SK-N-MC (cell line): Measurements from ENCODE around the gene SGTA.

Experiments used
- EZH2 ChIP-seq: fragments of 200-600 bp; sonication (generic); IDR thresholded peaks from one replicate; pipeline ENCODE4 v1.6.1; 2017; ENCODE audit warnings: antibody characterized with exemption
- POLR2AphosphoS5 ChIP-seq: IDR thresholded peaks from 2 replicates; pipeline ENCODE4 v1.6.1; 2012; ENCODE audit warnings: mild to moderate bottlenecking, low read depth, low read length, borderline replicate concordance

DNA sequence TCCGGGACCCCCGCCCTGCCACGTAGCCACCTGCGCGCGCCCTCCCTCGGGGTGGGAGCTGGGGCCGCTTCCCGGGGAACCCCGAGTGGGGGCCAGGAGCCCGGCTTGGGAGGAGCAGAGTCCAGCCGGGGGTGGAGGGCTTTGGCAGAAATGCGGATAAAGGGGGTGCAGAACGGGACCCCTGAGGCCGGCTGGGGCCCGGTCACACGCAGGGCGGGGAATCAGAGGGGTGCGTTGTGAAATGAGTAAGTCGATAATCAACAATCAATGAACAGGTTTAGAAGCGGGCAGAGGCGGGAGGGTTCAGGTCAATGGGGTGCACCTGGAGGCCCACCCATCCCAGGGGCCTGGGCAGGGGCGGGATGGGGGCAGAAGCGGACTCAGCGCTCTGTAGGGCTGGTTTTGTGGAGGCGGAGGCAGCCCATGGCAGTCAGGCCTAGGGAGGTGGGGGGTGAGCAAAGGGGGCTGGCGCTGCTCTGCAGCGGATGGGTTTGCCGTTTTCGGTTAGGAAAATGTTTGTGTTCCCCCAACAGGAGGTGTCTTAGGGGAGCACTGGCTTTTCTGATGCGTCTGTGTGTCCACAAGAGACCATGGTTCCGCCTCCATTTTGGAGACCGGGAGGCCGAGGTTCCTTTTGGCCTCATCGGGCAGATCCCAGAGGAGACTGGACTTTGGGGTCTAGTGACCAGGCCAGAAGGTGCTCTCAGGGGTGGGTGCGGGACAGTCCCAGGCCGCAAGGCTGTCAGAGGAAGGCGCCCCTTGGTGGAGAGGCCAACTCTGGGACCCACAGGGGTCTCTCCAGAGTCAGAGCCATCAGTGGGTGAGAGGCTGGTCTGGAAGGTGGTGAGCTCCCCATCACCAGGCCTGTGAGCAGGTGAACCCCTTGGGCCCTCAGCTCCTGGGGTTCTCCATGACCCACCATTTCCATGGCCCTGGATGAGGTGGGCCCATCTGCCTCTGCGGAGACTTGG lies 61.2 kb downstream of the SGTA start:
- no peak for TF ChIP-seq EZH2
- TF ChIP-seq POLR2AphosphoS5 = no peak
